ENCODE measurements around the gene SGMS1.
"Not testable (repeated sequence)": the region's sequence is repeated elsewhere in the genome, so short reads cannot be mapped to it uniquely, and the experiment has no call there.

SGMS1 gene

DNA sequence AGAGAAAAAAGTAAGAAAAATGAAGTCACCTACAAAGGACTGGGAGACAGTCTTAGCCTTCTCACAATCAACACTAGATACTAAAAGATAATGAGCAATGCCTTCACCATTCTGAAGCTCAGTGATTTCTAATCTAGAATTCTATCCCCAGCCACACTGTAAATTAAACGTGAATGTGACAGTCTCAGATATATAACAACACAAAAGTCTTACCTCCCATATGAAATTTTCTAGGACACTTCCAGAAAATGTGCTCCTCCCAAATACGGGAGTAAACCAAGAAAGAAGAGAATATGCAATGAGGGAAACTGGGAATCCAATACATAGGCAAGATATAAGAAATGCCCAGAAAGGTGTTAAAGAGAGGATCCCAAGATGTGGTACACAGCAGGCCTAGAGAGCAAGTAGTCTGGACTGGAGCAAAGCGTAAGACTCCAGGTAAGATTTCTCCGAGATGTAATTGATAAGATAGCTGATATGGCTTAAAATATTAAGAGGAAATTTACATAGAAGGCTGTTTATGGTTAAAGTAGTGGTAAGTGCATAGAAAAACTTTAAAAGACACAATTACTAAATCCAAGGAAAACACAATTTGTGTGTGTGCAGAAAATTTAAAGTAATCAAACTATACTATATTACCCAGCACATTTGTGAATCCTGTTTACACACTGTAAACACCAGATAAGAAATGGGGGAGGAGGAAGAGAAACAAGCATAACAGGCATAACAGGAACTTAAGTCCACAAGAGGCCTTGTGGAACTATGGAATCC, 44.1 kb downstream of the SGMS1 start:
- no peak for DNase-seq

DNA sequence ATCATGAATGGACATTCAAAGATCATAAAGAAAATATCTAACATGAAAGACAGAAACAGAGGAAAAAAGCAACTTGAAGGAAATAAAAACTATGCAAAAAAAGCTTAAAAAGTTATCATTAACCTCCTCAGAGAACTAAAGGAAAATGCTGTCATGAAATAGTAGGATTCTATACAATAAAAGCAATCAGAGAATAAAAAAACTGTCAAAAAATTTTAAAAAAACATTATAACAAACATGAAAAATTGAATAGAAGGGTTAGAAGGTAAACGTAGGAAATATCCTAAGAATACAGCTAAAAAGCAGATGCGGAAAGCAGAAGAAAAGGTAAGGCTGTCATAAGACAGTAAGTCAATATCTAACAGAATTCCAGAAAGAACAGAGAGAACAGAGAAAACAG, 44.8 kb downstream of the SGMS1 start:
- DNase-seq = no peak

DNA sequence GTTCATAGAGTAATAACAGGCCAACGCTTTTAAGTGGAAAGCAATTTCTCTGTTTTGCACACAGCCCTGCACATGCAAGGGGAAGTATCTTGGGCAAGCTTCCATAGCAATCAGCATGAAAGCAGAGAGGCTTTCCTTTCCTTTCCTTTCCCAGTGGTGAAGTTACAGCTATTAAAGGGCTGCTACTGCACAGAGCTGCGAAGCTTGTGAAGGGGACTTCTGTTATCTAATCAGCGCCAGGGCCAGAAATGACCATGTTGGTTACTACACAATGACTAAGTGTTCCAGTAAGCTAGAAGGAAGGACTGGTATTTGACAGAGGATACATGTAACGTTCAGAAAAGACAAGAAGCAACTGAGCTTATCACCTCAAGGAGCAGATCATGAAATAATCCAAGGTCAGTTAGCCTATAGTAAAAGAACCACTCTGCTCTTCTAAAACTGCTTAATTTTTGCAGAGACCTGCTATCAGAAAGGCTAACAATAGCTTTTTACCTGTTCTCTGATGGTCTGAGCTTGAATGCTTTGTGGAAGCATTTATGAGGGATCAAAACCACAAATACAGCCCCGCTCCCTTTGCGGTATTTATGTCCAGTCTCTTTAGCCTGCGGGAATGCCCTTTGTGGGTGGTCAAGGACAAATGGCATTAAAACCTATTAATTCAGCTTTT, 45.9 kb downstream of the SGMS1 start:
- peak in 1 of 2 donors; percentile 24 for DNase-seq

DNA sequence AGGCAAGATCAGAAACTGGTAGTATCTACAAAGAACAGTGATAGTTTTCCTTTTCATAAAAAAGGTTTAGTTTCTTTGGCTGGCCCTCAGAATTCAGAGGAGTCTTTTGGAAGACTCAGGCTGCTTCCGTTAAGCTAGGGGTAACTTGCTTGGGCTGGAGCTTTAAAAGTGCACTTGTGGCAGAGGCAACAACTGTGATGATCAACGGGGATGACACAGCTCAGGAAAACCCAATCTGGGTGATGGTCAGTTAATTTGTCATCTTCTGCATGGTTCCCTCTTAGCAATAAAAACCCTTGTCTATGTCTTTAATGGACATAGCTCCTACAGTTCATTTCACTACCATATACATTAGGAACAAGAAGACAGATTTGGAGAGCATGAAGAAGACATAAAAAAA, 46.7 kb downstream of the SGMS1 start:
- no peak for DNase-seq

DNA sequence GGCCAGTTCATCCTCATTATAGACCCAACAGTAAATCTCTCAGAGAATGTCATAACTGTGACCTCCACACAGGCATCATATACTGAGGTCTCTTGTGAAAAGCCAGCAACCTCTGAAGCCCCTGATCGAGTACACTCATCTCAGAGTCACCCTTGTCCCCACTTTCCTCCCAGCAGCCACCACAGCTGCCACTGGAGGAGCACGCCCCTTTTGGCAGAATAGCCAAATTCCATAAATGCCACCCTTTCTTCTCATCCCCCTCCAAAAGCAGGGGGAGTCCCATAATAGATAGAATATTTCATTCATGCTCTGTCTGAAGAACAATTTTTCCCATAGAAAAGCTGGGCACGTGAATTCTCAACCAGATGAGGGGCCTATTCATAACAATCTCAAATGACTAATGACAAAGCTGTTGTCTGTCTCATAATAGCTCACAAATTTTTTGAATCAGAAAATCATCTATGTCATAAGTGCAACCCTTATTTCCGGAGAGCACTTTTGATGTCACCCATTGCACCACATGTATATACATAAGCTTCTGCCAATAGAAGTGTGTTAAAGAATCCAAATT, 47.4 kb downstream of the SGMS1 start:
- no peak for DNase-seq

DNA sequence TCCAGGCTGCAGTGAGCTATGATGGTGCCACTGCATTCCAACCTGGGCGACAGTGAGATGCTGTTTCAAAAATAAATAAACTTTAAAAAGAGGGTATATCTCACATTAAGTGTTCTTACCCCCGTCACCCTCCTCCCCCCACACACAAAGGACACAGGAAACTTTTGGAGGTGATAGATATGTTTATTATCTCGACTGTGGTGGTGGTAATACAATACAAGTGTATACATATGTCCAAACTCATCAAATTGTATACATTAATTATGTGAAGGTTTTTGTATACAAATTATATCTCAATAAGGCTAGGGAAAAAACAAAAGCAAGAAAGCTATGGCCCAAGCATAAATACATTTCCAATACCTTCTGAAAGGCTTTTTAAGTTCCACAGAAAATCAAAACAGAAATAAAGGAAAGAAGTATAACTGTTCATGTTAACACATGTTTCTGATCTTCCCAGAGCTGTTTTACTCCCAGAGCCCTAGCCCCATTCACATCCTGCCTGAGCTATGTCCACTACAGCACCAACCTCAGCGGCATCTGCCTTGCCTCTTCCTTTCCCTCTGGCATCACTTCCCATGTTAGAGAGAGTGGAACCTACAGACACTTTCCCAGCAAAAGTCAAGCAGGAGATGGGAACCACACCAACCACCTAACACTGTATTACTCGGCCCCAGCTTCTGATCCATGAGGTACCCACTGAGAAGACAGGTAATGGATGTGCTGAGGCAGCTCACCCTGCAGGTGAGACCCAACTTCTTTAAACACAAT, 48.1 kb downstream of the SGMS1 start:
- DNase-seq = no peak

DNA sequence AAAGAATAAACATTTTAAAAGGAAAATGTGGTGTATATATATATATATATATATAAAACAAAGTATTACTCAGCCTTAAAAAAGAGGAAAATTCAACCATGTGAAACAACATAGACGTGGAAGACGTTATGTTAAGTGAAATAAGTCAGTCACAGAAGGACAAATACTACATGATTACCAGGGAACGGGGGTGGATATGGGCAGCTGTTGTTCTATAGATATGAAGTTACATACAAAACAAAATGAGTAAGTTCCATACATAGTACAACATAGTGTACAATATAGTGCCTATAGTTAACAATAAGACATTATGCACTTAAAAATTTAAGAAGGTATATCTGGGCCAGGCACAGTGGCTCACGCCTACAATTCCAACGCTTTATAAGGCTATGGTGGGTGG, 48.8 kb downstream of the SGMS1 start:
- DNase-seq = no peak

DNA sequence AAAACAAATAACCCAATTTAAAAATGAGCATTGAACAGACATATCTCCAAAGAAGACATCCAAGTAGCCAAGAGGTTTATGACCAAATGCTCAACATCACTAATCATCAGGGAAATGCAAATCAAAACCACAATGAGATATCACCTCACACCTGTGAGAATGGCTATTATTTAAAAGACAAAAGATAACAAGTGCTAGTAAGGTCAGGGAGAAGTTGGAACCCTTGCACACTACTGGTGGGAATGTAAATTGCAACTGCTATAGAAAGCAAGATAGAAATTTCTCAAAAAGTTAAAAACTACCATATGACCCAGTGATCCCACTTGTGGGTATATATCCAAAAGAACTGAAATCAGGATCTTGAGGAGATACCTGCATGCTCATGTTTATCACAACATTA, 49.5 kb downstream of the SGMS1 start:
- DNase-seq = no peak

DNA sequence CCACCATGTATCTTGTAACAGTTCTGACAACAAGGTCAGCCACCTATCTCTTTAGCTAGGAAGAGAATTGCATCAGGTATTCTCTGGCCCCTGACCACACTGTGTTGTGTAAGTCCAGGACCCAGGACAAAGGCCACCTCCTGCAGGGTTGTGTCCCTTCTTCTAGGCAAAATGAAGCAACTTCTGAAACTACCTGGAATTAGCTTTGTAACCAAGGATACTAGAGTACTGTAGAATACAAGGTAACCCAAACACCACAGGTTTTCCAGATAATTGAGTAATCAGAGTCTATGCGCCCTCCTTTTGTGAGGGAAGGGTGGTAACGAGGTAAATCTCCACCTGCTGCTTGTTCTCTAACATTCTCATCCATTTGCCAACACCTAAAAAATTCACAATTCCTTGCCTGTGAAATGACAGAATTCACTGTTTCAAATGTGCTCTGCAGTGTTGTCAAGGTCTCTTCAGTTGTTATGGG, 51.7 kb downstream of the SGMS1 start:
- no peak for DNase-seq

DNA sequence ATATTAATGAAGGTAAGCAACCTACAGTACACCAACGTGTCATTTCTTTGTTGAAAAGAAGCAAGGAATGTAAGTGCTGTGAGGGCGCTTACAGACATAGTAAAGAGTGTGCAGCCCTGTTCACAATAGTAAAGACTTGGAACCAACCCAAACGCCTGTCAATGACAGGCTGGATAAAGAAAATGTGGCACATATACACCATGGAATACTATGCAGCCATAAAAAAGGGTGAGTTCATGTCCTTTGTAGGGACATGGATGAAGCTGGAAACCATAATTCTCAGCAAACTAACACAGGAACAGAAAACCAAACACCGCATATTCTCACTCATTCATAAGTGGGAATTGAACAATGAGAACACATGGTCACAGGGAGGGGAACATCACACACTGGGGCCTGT, 55.0 kb downstream of the SGMS1 start:
- not testable (repeated sequence) for DNase-seq

DNA sequence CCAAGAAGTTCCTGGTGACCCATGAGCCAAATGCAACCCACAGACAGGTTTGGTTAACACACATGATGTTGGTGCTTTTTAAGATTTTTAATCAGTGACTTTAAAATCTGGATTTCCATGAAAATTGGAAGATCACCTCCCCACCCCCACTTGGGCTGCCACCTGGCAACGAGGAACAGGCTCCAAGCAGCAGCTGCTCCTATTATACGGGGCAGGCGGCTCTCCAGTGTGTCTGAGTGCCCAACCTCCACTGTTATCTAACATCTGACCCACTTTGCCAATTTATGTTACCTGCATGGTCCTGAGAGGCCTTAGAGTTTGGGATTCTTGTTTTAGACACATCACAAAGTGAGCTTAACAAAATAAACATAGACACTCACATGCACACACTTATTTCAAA, 56.4 kb downstream of the SGMS1 start:
- no peak for DNase-seq

DNA sequence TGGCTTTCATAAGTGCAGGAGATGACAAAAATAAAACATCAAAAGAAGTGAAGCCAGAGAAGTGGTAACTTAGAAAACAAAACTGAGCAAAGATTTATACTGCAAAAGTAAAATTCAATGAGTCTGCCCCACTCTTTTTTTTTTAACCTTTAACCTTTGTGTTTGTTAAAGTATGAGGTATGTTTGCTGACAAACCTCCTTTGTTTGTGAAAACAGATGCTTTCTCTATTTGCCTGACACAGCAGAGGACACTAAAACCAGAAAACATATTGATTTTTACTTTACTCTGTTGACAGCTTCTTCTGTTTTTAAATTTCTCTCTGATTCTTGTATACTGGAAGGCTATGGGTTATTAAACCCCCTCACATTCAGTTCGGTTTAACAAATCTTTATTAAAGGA, 57.6 kb downstream of the SGMS1 start:
- DNase-seq = no peak

DNA sequence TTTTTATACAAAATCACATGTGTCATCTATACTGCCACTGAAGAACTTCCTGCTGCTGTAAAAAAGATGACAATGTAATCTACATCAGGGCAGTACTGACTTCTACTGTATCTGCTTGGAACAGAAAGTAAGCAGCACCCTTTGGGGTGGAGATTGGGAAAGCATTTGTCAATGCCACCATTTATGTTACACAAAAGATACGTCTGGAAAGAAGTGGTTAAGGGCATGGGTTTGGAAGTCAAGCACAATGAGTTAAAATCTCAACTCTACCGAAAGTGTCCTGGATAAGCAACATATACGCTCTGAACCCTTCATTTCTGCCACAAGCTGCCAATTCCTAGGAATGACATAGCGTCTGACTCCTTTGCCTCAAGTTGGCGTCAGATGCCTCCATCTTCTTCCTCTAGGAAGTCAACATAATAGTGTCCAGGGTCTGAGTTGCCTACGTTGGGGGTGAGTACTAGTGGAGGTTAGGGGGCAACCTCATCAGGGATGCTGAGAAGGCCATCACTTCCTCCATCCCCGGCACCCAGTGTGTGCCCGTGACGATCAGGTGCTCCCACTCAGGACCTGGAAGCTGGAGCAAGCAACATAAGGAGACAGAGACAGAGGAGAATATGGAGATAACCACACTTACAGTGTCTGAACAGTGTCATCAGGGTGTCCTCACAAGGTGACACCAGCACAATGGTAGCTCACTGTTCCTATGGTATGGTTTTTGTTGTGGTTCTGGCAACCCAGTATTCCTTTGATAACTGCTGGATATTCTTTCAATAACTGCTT, 58.3 kb downstream of the SGMS1 start:
- DNase-seq = no peak

DNA sequence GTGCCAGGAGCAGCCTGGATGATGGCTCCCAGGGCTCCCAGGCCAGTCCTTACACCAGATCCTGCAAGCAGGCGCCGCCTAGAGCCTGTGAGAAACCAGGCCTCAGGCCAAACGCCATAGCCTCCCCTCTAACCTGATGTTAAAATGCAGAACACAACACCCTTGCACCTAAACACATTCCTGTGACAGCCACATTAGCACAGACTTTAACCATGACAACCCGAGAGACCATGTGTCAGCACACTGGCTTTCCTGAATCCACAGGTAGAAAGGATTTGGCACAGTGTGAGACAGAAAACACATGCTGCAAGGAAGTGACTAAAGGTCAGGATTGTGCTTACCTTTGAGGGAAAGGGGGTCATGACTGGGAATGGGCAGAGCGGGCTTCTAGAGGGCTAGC, 59.9 kb downstream of the SGMS1 start:
- no peak for DNase-seq

DNA sequence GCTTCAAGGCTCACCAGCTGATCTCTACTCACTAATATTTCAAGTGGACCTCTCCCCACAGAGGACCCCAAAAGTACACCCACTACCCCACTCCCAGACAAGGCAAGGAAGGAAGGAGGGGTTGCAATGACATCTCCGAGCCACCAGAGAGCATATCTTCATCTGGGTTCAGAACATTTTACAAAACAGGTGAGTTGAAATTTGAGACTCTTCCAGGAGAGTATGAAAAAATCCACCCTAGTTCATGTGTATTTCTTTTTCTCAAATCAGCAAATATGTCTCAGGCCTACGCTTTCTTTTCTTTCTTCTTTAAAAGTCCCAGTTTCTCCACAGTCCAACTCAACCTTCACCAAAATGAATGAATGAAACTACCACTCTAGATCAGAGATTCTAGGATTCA, 61.9 kb downstream of the SGMS1 start:
- no peak for DNase-seq

DNA sequence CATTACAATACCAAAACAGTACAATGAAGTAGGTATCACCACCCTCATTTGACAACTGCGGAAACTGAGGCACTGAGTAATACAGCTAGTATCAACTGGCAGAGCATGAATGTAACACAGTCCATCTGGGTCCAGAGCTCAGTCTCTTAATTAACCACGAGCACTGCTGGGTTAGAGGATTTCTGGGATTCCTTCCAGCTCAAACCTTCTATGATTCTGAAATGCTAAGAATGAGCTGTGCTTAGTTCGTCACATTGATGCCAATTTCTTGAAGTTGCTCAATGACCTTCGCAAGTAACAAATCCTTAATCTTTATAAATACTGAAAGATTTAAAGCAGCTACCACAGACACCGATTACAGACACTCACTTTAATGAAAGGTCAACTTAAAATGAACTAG, 62.5 kb downstream of the SGMS1 start:
- DNase-seq = no peak

DNA sequence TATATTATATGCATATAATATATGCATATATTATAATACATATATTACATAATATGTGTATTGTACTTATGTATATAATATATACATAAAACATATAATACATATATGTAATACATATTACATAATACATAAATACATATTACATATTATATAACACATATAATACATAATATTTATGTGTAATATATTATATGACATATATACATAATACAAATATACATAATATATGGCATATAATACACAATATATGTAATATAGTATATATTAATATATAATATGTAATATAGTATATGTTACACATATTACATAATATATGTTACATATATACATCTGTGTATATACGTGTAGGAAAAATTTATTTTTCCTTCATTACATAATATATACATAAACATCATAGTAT, 63.4 kb downstream of the SGMS1 start:
- DNase-seq = no peak

DNA sequence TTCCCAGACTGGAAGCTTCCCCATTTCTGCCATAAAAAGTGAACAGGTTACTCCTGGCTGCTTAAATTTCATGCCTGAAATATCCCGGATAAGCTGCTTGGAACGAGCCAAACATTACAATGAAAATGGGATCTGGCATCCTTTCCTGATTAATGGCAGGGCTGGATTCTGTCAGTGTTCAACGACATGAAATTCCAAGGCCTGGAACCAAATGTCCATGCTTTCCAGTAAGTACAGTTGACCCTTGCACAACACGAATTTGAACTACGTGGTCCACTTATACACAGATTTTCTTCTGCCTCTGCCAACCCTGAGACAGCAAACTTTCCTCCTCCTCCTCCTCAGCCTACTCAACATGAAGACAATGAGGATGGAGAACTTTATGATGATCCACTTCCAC, 65.4 kb downstream of the SGMS1 start:
- no peak for DNase-seq

DNA sequence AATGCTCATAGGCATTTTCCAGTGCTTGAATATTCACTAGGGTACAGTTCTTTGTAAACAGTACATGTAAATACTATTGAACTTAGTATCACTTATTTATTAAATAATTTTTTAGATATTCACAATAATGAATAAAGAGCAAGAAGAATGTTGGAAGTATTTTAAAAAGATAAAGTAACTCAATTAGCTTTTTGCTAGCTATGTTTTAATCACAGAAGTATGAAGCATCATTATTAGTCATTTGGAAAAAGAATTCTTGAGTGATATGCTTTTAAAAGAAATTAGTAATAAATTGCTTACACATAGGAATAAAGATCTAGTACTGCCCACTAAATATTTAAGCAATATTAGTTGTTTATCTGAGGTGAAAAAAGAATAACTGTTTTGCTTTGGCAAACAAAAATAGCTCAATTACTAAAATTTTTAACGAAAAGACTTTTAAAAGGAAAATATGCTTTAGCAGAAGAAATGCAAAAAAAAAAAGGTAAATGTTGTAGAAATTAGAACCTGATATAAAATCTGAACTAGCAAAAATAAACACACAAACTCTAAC, 66.5 kb downstream of the SGMS1 start:
- DNase-seq = no peak

DNA sequence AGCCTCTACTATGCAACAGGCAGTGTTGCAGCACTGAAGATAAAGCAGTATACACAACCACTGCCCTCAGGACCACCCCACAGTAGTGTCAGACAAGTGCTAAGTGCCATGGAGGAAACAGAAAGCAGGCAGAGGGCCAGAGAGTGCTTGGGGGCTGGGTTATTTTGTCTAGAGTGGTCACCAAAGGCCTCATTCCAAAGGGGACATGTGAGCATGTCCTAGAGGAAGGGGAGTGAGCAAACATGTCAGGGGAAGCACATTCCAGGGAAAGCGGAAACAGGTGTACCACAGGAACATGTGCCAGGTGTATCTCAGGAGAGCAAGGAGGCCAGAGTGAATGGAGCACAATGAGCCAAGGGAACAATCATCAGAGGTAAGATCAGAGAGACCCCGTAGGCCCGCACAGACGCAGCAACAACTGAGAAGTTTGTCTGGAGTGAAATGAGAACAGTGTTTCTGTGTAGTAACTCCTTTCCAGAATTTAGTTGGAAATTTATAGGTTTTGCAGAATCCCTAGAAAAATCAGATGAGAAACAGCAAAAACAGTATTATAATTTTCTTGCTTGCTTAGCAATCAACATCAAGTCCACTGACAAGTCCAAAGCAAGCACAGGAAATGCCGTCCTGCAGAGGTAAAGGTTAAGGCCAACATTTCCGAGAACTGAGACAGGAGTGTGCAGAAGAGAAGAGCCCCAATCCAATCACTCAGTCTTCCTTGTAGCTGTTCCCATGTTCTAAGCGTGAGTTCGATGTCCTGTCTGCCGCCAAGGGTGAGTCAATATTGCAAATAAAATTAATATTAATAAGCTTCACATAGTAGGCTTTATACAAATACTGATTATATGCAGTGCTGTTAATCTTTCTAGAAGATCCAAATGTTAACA, 67.3 kb downstream of the SGMS1 start:
- no peak for DNase-seq

DNA sequence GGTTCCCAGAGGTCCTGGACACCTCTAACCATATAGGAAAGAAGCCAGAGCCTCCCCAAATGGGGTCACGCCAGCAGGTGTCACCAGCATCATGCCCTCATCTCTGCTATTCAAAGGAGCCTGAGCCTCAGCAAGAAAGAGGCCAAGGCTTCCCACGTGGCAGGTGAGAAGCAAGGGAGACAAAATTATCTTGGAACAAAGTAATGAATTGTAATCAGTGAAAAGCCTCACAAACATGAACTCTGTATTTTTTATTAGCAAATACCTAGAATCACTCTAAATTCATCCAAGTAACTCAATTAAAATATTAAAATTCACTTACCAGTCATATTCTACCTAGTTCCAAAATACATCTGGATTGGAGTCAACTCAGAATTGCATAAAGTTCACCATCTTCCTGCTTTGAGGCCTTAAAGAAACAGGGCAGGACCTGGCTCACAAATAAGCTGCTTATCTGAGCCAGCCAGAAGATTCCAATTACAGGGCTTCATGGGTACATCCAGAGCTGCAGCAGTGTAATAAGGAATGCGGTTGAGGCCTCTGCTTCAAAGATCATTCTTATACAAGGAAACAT, 68.7 kb downstream of the SGMS1 start:
- no peak for DNase-seq
